Gastroesophageal sphincter (tissue), 3 donors: Measurements from ENCODE around the gene CLEC1B.

Experiments used
- CTCF ChIP-seq, 4 experiments: fragments of 200-600 bp in 2 of 4; fragments of 450-650 bp in 2 of 4; sonication (generic) in 1 of 4; IDR thresholded peaks; one replicate each; pipeline ENCODE4 v1.5.1; 2017 to 2019; ENCODE audit warnings: antibody characterized with exemption in 4 of 4, mild to moderate bottlenecking in 2 of 4, moderate library complexity in 2 of 4
- POLR2A ChIP-seq, 2 donors: fragments of 450-650 bp; IDR thresholded peaks; one replicate each; pipeline ENCODE4 v1.6.1; 2017; ENCODE audit warnings: antibody characterized with exemption in 2 of 2, mild to moderate bottlenecking in 2 of 2, moderate library complexity in 1 of 2

- TF ChIP-seq CTCF (IDR thresholded peaks at IDR 0.05) (no peak), POLR2A (IDR thresholded peaks at IDR 0.05) (no peak)
Observed at GRCh38 chr12:10001171-10001776, 2.4 kb upstream of the CLEC1B start.
